Measurements from ENCODE around the gene GSTM1. TPM values are rescaled to one million over a fixed set of nuclear protein-coding genes. Genes with fewer than 3 reads are reported as not detected.
"Not testable (repeated sequence)": the region's sequence is repeated elsewhere in the genome, so short reads cannot be mapped to it uniquely, and the experiment has no call there.

GSTM1 gene
- total and polyA plus RNA-seq, 10 of the 15 experiments (the other 5 are each of a cell fraction or from before 2014, with no cell fraction given) = 16.0 to 75.6 (median 46.4) TPM

GRCh38 chr1:109671067-109671466 is 16.6 kb upstream of the GSTM1 start:
- in situ Hi-C loops (cut with MboI) (no loop called here), intact Hi-C loops (cut with micrococcal nuclease; ENCODE audit: unreplicated experiment) (no loop called here)
- Histone ChIP-seq H3K9me3 (replicated peaks; ENCODE audit: control insufficient read depth, insufficient read depth, low read length) (no peaks in the 10 kb centered on the region), H4K20me1 (ENCODE audit: control insufficient read depth, insufficient read depth) (no peaks in the 10 kb centered on the region), H3K4me3 (no peak overlapping the region), H3K27me3 (replicated peaks in 1 of 2; ENCODE audit: control insufficient read depth in 2 of 2, insufficient read depth in 2 of 2, low read length in 1 of 2) (no peaks in the 10 kb centered on the region), H3K4me2 (ENCODE audit: control insufficient read depth, insufficient read depth) (no peak overlapping the region), H3K36me3 (ENCODE audit: control insufficient read depth in 2 of 2, insufficient read depth in 2 of 2, low read length in 1 of 2) (no peaks in the 10 kb centered on the region), H3K4me1 (ENCODE audit: control insufficient read depth, insufficient read depth, low read length) (peaks cover 10% of the 10 kb centered on the region), H2AFZ (ENCODE audit: control insufficient read depth, low read depth, low read length) (no peak overlapping the region), H3K9ac (ENCODE audit: control insufficient read depth, insufficient read depth, low read length) (no peak overlapping the region), H3K79me2 (ENCODE audit: control insufficient read depth, insufficient read depth, low read length) (no peaks in the 10 kb centered on the region), H3K27ac (ENCODE audit: control insufficient read depth, insufficient read depth) (no peak overlapping the region)
- ChIA-PET SMC1A (ENCODE audit: uncharacterized antibody, unreplicated experiment) (interaction anchor here (0.9 to 1.6 kb wide), 4 partner anchors 9 to 18 kb away, joined by 3 to 4 read pairs (median 4); partner anchors contain the start of gene GSTM1), CTCF (interaction anchor here (0.9 to 3.0 kb wide), 4 partner anchors 12 to 313 kb away, joined by 3 to 21 read pairs (median 3); no protein-coding TSS in a partner anchor), POLR2A (interaction anchor here (1.3 kb wide), 1 partner anchor 16 kb away, joined by 4 read pairs; the partner anchor contains the start of gene GSTM1), RAD21 (ENCODE audit: unreplicated experiment) (interaction anchor here (0.8 kb wide), 1 partner anchor 31 kb away, joined by 3 read pairs; no protein-coding TSS in a partner anchor)
- WGBS (ENCODE audit: insufficient coverage, insufficient replicate concordance, low lambda C conversion rate, missing lambda C conversion rate) = 87% methylated on average over 5 of the region's 5 CpGs
- ATAC-seq (no peak), DNase-seq (ENCODE audit: low read depth, low spot score) (no peak), FAIRE-seq (no peak)
- no TSS peak for BruUV-seq (replicated peaks)
- no peak for TF ChIP-seq HCFC1 (IDR thresholded peaks at IDR 0.05; ENCODE audit: low read length)
- no peak for TF ChIP-seq RELB (IDR thresholded peaks at IDR 0.05; ENCODE audit: low read depth)
- no peak for TF ChIP-seq ZNF217 (IDR thresholded peaks at IDR 0.05)
- TF ChIP-seq POLR2A (IDR thresholded peaks at IDR 0.05; ENCODE audit: low read depth, low read length) = no peak
- TF ChIP-seq ZSCAN29 (IDR thresholded peaks at IDR 0.05) = no peak
- no peak for TF ChIP-seq RFX5 (IDR thresholded peaks at IDR 0.05; ENCODE audit: low read depth, low read length)
- TF ChIP-seq ATF2 (IDR thresholded peaks at IDR 0.05; ENCODE audit: low read length) = no peak
- no peak for TF ChIP-seq MXI1 (IDR thresholded peaks at IDR 0.05; ENCODE audit: low read depth, low read length)
- no peak for TF ChIP-seq TCF3 (IDR thresholded peaks at IDR 0.05; ENCODE audit: borderline replicate concordance, insufficient read depth, low read depth, low read length)

- POLR2A ChIA-PET; FAIRE-seq; ATAC-seq; SMC1A ChIA-PET (ENCODE audit: uncharacterized antibody, unreplicated experiment); H3K4me1 ChIP-seq (ENCODE audit: control insufficient read depth, insufficient read depth, low read length); H3K27ac ChIP-seq (ENCODE audit: control insufficient read depth, insufficient read depth); intact Hi-C loops (cut with micrococcal nuclease; ENCODE audit: unreplicated experiment); CTCF ChIA-PET; RAD21 ChIA-PET (ENCODE audit: unreplicated experiment); H3K9ac ChIP-seq (ENCODE audit: control insufficient read depth, insufficient read depth, low read length); H4K20me1 ChIP-seq (ENCODE audit: control insufficient read depth, insufficient read depth); H3K4me2 ChIP-seq (ENCODE audit: control insufficient read depth, insufficient read depth); H3K27me3 ChIP-seq (replicated peaks in 1 of 2; ENCODE audit: control insufficient read depth in 2 of 2, insufficient read depth in 2 of 2, low read length in 1 of 2); DNase-seq (ENCODE audit: low read depth, low spot score); BruUV-seq (replicated peaks); H3K36me3 ChIP-seq (ENCODE audit: control insufficient read depth in 2 of 2, insufficient read depth in 2 of 2, low read length in 1 of 2); H3K79me2 ChIP-seq (ENCODE audit: control insufficient read depth, insufficient read depth, low read length); H2AFZ ChIP-seq (ENCODE audit: control insufficient read depth, low read depth, low read length); H3K4me3 ChIP-seq; H3K9me3 ChIP-seq (replicated peaks; ENCODE audit: control insufficient read depth, insufficient read depth, low read length); in situ Hi-C loops (cut with MboI): not testable (repeated sequence)
- whole genome bisulfite sequencing (ENCODE audit: insufficient coverage, insufficient replicate concordance, low lambda C conversion rate, missing lambda C conversion rate) = 81% methylated on average over 2 of the region's 2 CpGs
These were observed 13.8 kb upstream of the GSTM1 start for GRCh38 chr1:109673861-109674260.

All from GM12878 (cell line).